SK-N-SH (cell line): ENCODE data around the gene LPP.

Experiments
- FOXJ3 ChIP-seq: sonication (generic); formaldehyde crosslinking; IDR thresholded peaks from 2 replicates; pipeline ENCODE4 v1.5.1; 2020; ENCODE audit warnings: mild to moderate bottlenecking, missing genetic modification reagents
- FOXM1 ChIP-seq: IDR thresholded peaks from 2 replicates; pipeline ENCODE4 v1.4.0; 2012; ENCODE audit warnings: low read depth, mild to moderate bottlenecking
- GATA2 ChIP-seq: sonication (generic); formaldehyde crosslinking; IDR thresholded peaks from 2 replicates; pipeline ENCODE4 v1.5.0; 2020; ENCODE audit warnings: mild to moderate bottlenecking, missing genetic modification reagents
- JUND ChIP-seq: IDR thresholded peaks from 2 replicates; pipeline ENCODE4 v1.4.0; 2012
- SIN3A ChIP-seq: IDR thresholded peaks from 2 replicates; pipeline ENCODE4 v1.6.1; 2012; ENCODE audit warnings: low read depth, mild to moderate bottlenecking, low read length, moderate library complexity, borderline replicate concordance
- SMC3 ChIP-seq: IDR thresholded peaks from 2 replicates; pipeline ENCODE4 v1.6.1; 2012; ENCODE audit warnings: low read depth, low read length, improper control_type of control experiment
- TF ChIP-seq, protein P1 (sequence below): IDR thresholded peaks from 2 replicates; pipeline ENCODE4 v1.4.0; 2012; ENCODE audit warnings: low read depth
- TF ChIP-seq, protein P2 (sequence below): fragments of 200-600 bp; sonication (generic); IDR thresholded peaks from 2 replicates; pipeline ENCODE4 v1.6.1; 2017; ENCODE audit warnings: antibody characterized with exemption, mild to moderate bottlenecking, moderate library complexity
- TF ChIP-seq, protein P3 (sequence below): IDR thresholded peaks from 2 replicates; pipeline ENCODE4 v1.4.0; 2012; ENCODE audit warnings: low read depth, borderline replicate concordance
- TF ChIP-seq, protein P4 (sequence below): IDR thresholded peaks from 2 replicates; pipeline ENCODE4 v1.4.0; 2012; ENCODE audit warnings: low read depth, borderline replicate concordance

DNA sequence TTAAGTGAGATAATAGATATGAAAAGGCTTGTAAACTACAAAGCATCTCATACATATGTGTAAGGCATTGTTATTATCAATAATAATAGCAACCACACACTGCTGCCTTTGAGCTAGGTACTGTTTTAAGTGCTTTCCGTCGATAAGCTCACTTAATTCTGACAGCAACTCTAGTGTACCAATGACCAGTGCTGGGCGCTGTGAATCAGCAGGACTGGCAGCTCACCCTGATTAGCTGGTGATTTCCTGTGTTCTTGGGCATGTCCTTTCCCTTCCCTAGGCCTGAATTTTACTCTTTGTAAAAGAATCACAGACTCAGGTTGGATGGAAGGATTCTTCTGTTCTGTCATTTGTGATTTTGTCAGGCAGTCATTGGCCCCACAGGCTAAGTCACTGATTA, 215.6 kb downstream of the LPP start:
- TF ChIP-seq, protein P1, sequence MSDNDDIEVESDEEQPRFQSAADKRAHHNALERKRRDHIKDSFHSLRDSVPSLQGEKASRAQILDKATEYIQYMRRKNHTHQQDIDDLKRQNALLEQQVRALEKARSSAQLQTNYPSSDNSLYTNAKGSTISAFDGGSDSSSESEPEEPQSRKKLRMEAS, result no peak
- TF ChIP-seq JUND (no peak), SMC3 (no peak), GATA2 (CRISPR knock-in tag) (no peak), FOXM1 (no peak), FOXJ3 (CRISPR knock-in tag) (no peak), SIN3A (no peak)
- TF ChIP-seq, protein P2, sequence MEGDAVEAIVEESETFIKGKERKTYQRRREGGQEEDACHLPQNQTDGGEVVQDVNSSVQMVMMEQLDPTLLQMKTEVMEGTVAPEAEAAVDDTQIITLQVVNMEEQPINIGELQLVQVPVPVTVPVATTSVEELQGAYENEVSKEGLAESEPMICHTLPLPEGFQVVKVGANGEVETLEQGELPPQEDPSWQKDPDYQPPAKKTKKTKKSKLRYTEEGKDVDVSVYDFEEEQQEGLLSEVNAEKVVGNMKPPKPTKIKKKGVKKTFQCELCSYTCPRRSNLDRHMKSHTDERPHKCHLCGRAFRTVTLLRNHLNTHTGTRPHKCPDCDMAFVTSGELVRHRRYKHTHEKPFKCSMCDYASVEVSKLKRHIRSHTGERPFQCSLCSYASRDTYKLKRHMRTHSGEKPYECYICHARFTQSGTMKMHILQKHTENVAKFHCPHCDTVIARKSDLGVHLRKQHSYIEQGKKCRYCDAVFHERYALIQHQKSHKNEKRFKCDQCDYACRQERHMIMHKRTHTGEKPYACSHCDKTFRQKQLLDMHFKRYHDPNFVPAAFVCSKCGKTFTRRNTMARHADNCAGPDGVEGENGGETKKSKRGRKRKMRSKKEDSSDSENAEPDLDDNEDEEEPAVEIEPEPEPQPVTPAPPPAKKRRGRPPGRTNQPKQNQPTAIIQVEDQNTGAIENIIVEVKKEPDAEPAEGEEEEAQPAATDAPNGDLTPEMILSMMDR, result no peak
- TF ChIP-seq, protein P3, sequence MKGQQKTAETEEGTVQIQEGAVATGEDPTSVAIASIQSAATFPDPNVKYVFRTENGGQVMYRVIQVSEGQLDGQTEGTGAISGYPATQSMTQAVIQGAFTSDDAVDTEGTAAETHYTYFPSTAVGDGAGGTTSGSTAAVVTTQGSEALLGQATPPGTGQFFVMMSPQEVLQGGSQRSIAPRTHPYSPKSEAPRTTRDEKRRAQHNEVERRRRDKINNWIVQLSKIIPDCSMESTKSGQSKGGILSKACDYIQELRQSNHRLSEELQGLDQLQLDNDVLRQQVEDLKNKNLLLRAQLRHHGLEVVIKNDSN, result no peak
- TF ChIP-seq, protein P4, sequence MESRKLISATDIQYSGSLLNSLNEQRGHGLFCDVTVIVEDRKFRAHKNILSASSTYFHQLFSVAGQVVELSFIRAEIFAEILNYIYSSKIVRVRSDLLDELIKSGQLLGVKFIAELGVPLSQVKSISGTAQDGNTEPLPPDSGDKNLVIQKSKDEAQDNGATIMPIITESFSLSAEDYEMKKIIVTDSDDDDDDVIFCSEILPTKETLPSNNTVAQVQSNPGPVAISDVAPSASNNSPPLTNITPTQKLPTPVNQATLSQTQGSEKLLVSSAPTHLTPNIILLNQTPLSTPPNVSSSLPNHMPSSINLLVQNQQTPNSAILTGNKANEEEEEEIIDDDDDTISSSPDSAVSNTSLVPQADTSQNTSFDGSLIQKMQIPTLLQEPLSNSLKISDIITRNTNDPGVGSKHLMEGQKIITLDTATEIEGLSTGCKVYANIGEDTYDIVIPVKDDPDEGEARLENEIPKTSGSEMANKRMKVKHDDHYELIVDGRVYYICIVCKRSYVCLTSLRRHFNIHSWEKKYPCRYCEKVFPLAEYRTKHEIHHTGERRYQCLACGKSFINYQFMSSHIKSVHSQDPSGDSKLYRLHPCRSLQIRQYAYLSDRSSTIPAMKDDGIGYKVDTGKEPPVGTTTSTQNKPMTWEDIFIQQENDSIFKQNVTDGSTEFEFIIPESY, result no peak
